Heart left ventricle (tissue), 16 donors: ENCODE results near the gene SLC25A42. TPM values are rescaled to one million over a fixed set of nuclear protein-coding genes. Genes with fewer than 3 reads are reported as not detected.

ENCODE experiments used
- ATAC-seq, 4 donors: fragments of 200-7000 bp; cut with Tn5 transposase; one replicate each; pipeline ENCODE4 v1.9.1; 2020 to 2022; ENCODE audit warnings: moderate library complexity in 4 of 4, mild to moderate bottlenecking in 3 of 4, moderate number of reproducible peaks in 1 of 4
- DNase-seq, 5 donors: peaks; one replicate each; pipeline ENCODE4 v3.0.0-alpha.2; 2020
- H3K27ac ChIP-seq, 12 donors: fragments of 200-600 bp; sonication (generic) in 4 of 12; one replicate each; pipeline versions ENCODE4 v1.5.0 to v1.8.0; 2016 to 2022; ENCODE audit warnings: mild to moderate bottlenecking in 2 of 12
- H3K27me3 ChIP-seq, 9 donors: fragments of 200-600 bp; sonication (generic) in 2 of 9; one replicate each; pipeline versions ENCODE4 v1.5.1 to v1.8.0; 2016 to 2022; ENCODE audit warnings: mild to moderate bottlenecking in 3 of 9
- H3K36me3 ChIP-seq, 9 donors: fragments of 200-600 bp; sonication (generic) in 2 of 9; one replicate each; pipeline versions ENCODE4 v1.5.0 to v1.8.0; 2018 to 2022; ENCODE audit warnings: mild to moderate bottlenecking in 2 of 9
- H3K4me1 ChIP-seq, 12 donors: fragments of 200-600 bp; sonication (generic) in 4 of 12; one replicate each; pipeline versions ENCODE4 v1.5.0 to v1.8.0; 2016 to 2022; ENCODE audit warnings: mild to moderate bottlenecking in 3 of 12
- H3K4me3 ChIP-seq, 12 donors: fragments of 200-600 bp; sonication (generic) in 4 of 12; one replicate each; pipeline versions ENCODE4 v1.5.0 to v1.8.0; 2017 to 2022; ENCODE audit warnings: mild to moderate bottlenecking in 9 of 12, moderate library complexity in 4 of 12
- H3K9me3 ChIP-seq, 12 donors: fragments of 200-600 bp; sonication (generic) in 4 of 12; one replicate each; pipeline versions ENCODE4 v1.5.0 to v1.8.0; 2016 to 2022; ENCODE audit warnings: mild to moderate bottlenecking in 1 of 12
- CTCF ChIP-seq, 12 donors: fragments of 200-600 bp; sonication (generic) in 4 of 12; IDR thresholded peaks; one replicate each; pipeline versions ENCODE4 v1.5.0 to v1.8.0; 2018 to 2022; ENCODE audit warnings: antibody characterized with exemption in 12 of 12, mild to moderate bottlenecking in 5 of 12
- POLR2A ChIP-seq, 2 donors: fragments of 450-650 bp; IDR thresholded peaks; one replicate each; pipeline ENCODE4 v1.6.1; 2017; ENCODE audit warnings: antibody characterized with exemption in 2 of 2, mild to moderate bottlenecking in 2 of 2, moderate library complexity in 2 of 2
- WGBS, 4 donors: extraction: QIAGEN DNeasy Blood & Tissue Kit in 2 of 4; methylation state at CpG; one replicate each; pipeline versions ENCODE4 v1.1.5 to v1.1.7; 2013 to 2018; 5-methylcytosine and 5-hydroxymethylcytosine counted together
- intact Hi-C, 10 donors: fragments of 100-400 bp; cut with DNase I; formaldehyde crosslinking; loops; one replicate each; pipeline versions ENCODE4 v1.11.1 to v1.14.2; 2022
- polyA plus RNA-seq, 2 donors: library from polyadenylated mRNA; stranded (reverse); fragments of 200-250 nt; gene quantifications; one replicate each; pipeline ENCODE4 v1.2.3, GENCODE V29; 2013
- total RNA-seq, 9 donors: library from RNA; depleted of rRNA in 2 of 9; stranded (reverse); fragments of >200 nt in 2 of 9; fragmentation: NEBNext Ultra II Directional in 3 of 9; extraction: Animal tissue kit (Norgen Biotek cat#: 25700) in 3 of 9; gene quantifications; one replicate each; pipeline versions ENCODE4 v1.1.0 to v1.2.4, GENCODE V29; 2016 to 2023
- donor health status: ischemic (EF 13 %, LVEDD 7.1; RV severe dilation, severe dysfunction).
- donor health status: healthy with polysubstance abuse.
- donor health status: DM: no; HTN: yes; CAD: no.
- donor health status: DM: no; HTN: no; CAD: no.
- donor health status: ischemic (EF 25% LVEDD 6.9; RV normal size, moderate dysfunction).
- donor health status: ischemic (EF 25% LVEDD 5.7; RV mildly dilated, moderate dysfunction).
- donor health status: healthy.
- donor health status: DM: yes; HTN: yes; CAD: no.
- donor health status: ischemic (EF 35%, LVEDD 5.7; RV mildly dilated, moderate dysfunction).
- donor health status: nonischemic (EF 11% LVEDD 7.7; RV severe dilation, severe dysfunction).
- donor health status: DM: yes; HTN: yes; CAD: no.
- donor health status: PGD.
- donor health status: ischemic (EF 29% LVEDD 5.4; RV normal size, mild dysfunction).
- donor health status: nonischemic (EF 23%, LVEDD 6.1; RV moderate dilation, normal function).

The SLC25A42 gene
- total and polyA plus RNA-seq, 11 donors = 15.6 to 28.0 (median 17.9) TPM

GRCh38 chr19:19111967-19112580 is 48.3 kb downstream of the SLC25A42 start:
- 73 to 83% (median 80%) methylated on average over 9 of the region's 9 CpGs for WGBS, 4 donors
- no peak for ATAC-seq

GRCh38 chr19:19113040-19113626 is 49.3 kb downstream of the SLC25A42 start:
- WGBS, 4 donors = 32 to 46% (median 41%) methylated on average over 6 to 7 of the region's 7 CpGs
- H3K27me3 ChIP-seq = no peaks in the 10 kb centered on the region
- no peak overlapping the region for H3K4me3 ChIP-seq
- no peak for ATAC-seq
- H3K27ac ChIP-seq = no peak overlapping the region
- H3K36me3 ChIP-seq = peaks cover 0 to 5% (median 0%) of the 10 kb centered on the region in 9 donors
- H3K9me3 ChIP-seq = no peaks in the 10 kb centered on the region
- TF ChIP-seq CTCF (IDR thresholded peaks at IDR 0.05) = no peak
- TF ChIP-seq POLR2A (IDR thresholded peaks at IDR 0.05) = no peak
- peaks cover 0 to 13% (median 5%) of the 10 kb centered on the region in 12 donors for H3K4me1 ChIP-seq
- intact Hi-C loops = loop anchor here in 1 of 10 donors (5.0 kb wide), 1 partner anchor 61 kb away; no protein-coding TSS in a partner anchor
- DNase-seq = no peak

More at GRCh38 chr19:19111967-19112580, 48.3 kb downstream of the SLC25A42 start:
- Histone ChIP-seq H3K27me3 (no peaks in the 10 kb centered on the region), H3K4me3 (no peak overlapping the region), H3K9me3 (no peaks in the 10 kb centered on the region), H3K36me3 (peaks cover 0 to 12% (median 0%) of the 10 kb centered on the region in 9 donors), H3K4me1 (peaks cover 0 to 13% (median 5%) of the 10 kb centered on the region in 12 donors), H3K27ac (no peak overlapping the region)
- no peak for DNase-seq
- intact Hi-C loops = loop anchor here in 2 of 10 donors (2.0 to 5.0 kb wide), 2 partner anchors 57 to 60 kb away; no protein-coding TSS in a partner anchor
- TF ChIP-seq CTCF (IDR thresholded peaks at IDR 0.05) (no peak), POLR2A (IDR thresholded peaks at IDR 0.05) (no peak)

- whole genome bisulfite sequencing, 4 donors = 73 to 80% (median 75%) methylated on average over 9 of the region's 9 CpGs
- TF ChIP-seq CTCF (IDR thresholded peaks at IDR 0.05) = peak in 10 of 12 donors; percentile 9 to 55 (median 40)
- TF ChIP-seq POLR2A (IDR thresholded peaks at IDR 0.05) = no peak
- Histone ChIP-seq H3K27ac (no peak overlapping the region), H3K27me3 (no peaks in the 10 kb centered on the region), H3K36me3 (peaks cover 0 to 21% (median 9%) of the 10 kb centered on the region in 9 donors), H3K9me3 (no peaks in the 10 kb centered on the region), H3K4me1 (no peaks in the 10 kb centered on the region), H3K4me3 (no peak overlapping the region)
- intact Hi-C loops = no loop called here
- ATAC-seq = no peak
- DNase-seq = peak in 1 of 5 donors; percentile 73
These were observed 52.2 kb downstream of the SLC25A42 start for GRCh38 chr19:19115954-19116353.
